GM18870 (cell line): ENCODE measurements around the gene KCNJ4.
"Not testable (repeated sequence)": the region's sequence is repeated elsewhere in the genome, so short reads cannot be mapped to it uniquely, and the experiment has no call there.

ENCODE experiments used
- ATAC-seq: cut with Tn5 transposase; IDR thresholded peaks from one replicate; pipeline ENCODE4 v1.9.1; 2021; ENCODE audit warnings: moderate library complexity; ENCODE audit not compliant: unreplicated experiment

Gene KCNJ4

GRCh38 chr22:38471237-38471636 lies 16.2 kb upstream of the KCNJ4 start:
- no peak for ATAC-seq

- not testable (repeated sequence) for ATAC-seq
These were observed 15.2 kb upstream of the KCNJ4 start for GRCh38 chr22:38470179-38470578.

- ATAC-seq, result no peak
These were observed 14.3 kb upstream of the KCNJ4 start for GRCh38 chr22:38469306-38469781.

- no peak for ATAC-seq
These were observed 13.7 kb upstream of the KCNJ4 start for GRCh38 chr22:38468443-38469305.

- ATAC-seq, result no peak
These were observed 13.0 kb upstream of the KCNJ4 start, which contains the start of gene KDELR3 for GRCh38 chr22:38467904-38468442. Gene KDELR3, plus strand, starts transcription at chr22:38468096. Its CDS starts 138 bp downstream, at chr22:38468234.

GRCh38 chr22:38467438-38467903 lies 12.5 kb upstream of the KCNJ4 start:
- no peak for ATAC-seq

- ATAC-seq, result no peak
These were observed 10.9 kb upstream of the KCNJ4 start for GRCh38 chr22:38465673-38466490.

- ATAC-seq, result no peak
These were observed 10.1 kb upstream of the KCNJ4 start for GRCh38 chr22:38464992-38465672.

- ATAC-seq, result no peak
These were observed 8.2 kb upstream of the KCNJ4 start for GRCh38 chr22:38462960-38463784.

- ATAC-seq, result no peak
These were observed 6.5 kb upstream of the KCNJ4 start for GRCh38 chr22:38461414-38462081.

GRCh38 chr22:38461057-38461413 lies 6.0 kb upstream of the KCNJ4 start:
- no peak for ATAC-seq

GRCh38 chr22:38460426-38460840 lies 5.4 kb upstream of the KCNJ4 start:
- ATAC-seq, result no peak

- ATAC-seq, result no peak
These were observed 2.1 kb upstream of the KCNJ4 start for GRCh38 chr22:38456841-38457699.

- ATAC-seq, result no peak
These were observed 1.4 kb upstream of the KCNJ4 start for GRCh38 chr22:38456272-38456835.

- ATAC-seq, result no peak
These were observed 702 bp upstream of the KCNJ4 start for GRCh38 chr22:38455530-38456271.

- ATAC-seq, result no peak
These were observed 485 bp downstream of the KCNJ4 start for GRCh38 chr22:38454353-38455075.

GRCh38 chr22:38453996-38454352 lies 1.0 kb downstream of the KCNJ4 start:
- ATAC-seq, result no peak
